GM10266 (cell line): ENCODE measurements around the gene AKT1.
"Not testable (repeated sequence)": the region's sequence is repeated elsewhere in the genome, so short reads cannot be mapped to it uniquely, and the experiment has no call there.

Source experiments
- DNase-seq: peaks from one replicate; pipeline ENCODE4 v3.0.0; 2012; ENCODE audit errors: extremely low spot score
- TF ChIP-seq, protein P1 (sequence below): IDR thresholded peaks from 2 replicates; pipeline ENCODE4 v1.5.1; 2012; ENCODE audit warnings: mild to moderate bottlenecking, low read depth; ENCODE audit not compliant: control insufficient read depth, insufficient read depth; ENCODE audit errors: missing control alignments

Gene AKT1

DNA sequence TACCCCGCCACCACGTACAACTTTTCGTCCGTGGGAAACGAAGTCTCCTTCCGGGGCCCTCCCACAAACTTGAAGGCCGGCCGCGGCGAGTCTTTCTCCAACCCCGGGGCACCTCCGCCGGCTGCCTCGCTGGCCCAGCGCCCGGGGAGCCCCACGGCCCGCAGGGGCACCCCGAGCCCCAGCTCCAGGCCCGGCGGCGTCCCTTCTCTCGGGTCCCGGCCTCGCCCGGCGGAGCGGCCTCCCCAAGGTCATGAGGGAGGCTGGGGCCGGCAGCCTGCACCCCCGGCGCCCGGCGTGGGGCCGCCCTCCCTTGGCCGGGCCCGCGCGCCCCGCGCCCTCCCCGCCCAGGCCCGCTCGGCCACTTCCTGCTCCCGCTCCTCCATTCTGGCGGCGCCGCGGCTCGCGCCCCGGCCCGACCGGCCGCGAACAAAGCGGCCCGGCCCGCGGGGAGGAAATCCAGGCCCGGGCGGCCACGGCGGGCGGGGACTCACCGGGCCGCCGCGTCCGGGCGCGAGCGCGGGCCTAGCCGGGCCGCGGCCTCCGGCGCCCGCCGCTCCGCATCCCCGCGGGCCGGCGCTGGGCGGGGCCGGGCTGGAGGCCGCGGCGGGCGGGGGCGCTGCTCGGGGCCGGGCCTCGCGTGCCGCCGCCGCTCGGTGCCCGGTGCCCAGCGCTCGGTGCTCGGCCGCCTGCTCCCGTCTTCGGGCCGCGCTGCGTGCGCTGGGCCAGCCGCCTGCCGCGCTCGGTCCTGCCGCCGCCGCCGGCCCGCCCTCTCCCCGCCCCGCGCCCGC lies at the start of gene AKT1:
TSS of gene AKT1 (minus strand) at position 756 of the 788 bp plus-strand sequence. CDS start 3,105 bp downstream, outside the sequence.
- peak; percentile 80 for DNase-seq
- TF ChIP-seq, protein P1, sequence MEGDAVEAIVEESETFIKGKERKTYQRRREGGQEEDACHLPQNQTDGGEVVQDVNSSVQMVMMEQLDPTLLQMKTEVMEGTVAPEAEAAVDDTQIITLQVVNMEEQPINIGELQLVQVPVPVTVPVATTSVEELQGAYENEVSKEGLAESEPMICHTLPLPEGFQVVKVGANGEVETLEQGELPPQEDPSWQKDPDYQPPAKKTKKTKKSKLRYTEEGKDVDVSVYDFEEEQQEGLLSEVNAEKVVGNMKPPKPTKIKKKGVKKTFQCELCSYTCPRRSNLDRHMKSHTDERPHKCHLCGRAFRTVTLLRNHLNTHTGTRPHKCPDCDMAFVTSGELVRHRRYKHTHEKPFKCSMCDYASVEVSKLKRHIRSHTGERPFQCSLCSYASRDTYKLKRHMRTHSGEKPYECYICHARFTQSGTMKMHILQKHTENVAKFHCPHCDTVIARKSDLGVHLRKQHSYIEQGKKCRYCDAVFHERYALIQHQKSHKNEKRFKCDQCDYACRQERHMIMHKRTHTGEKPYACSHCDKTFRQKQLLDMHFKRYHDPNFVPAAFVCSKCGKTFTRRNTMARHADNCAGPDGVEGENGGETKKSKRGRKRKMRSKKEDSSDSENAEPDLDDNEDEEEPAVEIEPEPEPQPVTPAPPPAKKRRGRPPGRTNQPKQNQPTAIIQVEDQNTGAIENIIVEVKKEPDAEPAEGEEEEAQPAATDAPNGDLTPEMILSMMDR, result no peak

DNA sequence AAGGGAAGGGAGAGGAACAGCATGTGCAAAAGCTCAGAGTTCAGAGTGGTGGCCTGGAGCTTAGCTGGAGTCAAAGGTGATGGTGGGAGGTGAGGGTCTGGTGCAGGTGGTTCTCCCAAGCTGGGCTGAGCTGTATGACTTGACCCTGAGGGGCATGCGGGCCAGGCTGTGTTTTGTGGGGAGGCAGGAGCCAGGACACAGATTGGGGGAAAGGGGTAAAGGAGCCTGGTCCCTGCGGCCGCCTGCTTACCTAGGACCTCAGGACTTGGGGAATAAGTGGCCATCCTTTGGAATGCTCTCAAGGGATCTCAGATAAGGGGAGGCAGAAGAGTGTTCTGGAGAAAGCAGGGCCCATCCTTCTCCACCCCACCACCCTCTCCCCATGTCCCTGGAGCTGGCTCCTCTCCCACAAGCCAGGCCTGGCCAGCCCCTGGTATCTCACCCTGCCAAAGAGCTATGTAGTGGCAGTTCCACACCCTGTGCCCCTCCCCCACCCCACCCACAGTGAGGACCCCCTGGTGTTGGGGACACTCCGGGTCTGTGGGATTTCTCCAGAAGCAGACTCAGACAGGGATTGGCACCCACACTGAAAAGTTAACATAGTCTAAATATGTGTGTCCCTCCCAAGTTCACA lies 49.6 kb upstream of the AKT1 start:
- TF ChIP-seq, protein P1, result no peak
- no peak for DNase-seq

DNA sequence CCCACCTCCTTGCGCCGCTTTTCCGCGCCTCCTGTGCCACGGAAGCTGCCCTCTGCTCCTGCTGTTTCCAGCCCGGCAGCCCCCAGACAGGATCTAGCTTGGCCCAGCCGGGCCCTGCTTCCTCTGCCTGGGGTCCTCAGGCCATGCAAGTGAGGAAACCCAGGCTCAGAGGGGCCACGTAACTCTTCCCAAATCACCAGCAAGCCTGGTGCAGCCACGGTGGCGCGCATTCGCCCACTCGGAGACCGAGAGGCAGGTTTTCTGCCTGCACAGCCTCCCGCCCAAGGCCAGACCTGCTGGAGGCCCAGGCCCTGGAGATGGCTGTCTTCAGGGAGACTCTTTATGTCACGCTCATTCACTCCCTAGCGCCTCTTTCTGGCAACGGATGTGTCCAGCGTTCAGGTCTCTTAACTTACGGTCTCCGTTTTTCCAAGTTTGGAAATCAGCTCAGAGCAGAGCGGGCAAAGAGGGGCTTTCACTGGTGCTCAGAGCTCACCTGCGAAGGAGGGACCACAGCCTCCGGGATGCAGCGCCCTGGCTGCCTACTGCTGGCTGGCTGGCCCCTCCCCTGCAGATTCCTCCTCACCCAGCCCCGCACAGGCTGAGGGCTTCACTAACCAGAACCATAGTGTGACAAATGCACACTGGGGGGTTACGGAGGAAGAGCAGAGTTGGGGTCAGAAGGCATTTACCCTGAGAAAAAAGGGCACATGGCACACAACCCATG lies 48.9 kb upstream of the AKT1 start:
- no peak for DNase-seq
- TF ChIP-seq, protein P1, result no peak

DNA sequence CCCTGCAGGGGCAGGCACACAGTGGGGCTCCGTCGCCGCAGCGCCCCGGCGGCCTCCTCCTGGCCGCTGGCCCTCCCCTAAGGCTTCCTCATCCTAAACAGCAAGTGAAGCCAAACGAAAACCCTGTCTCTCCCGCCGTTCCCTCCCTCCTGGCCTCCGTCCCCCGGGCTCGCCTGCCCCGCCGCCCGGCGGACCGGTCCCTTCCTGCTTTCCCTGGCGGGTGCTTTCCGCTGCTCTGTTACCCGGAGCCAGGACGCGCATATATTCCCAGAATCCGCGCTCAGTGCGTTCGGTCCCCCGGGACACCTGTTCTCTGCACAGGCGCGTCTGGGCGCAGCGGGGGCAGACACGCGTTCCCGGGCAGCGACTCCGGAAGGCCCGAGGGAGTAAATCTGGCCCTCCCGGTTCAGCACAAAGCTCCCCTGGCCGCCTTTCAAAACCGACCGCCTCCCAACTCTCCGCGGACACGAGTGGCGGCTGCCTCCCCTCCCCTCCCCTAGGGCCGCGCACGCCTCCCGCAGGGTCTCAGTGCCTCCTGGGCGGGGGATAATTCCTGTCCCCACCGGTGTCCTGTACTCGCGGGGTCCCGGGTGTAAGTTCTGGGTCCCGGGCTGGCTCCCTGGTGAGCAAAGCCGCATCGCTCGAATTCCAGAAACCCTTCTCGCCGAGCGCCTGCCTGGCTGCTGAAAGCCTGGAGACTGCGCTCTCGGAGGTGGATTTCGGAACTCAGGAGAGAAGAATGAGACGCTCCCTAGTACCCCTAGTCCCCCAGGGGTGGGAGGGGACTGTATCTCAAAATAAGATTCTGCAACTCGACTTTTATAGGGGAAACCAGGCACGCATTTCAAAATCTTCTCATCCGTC lies 48.1 kb upstream of the AKT1 start:
- TF ChIP-seq, protein P1, result no peak
- DNase-seq, result no peak

DNA sequence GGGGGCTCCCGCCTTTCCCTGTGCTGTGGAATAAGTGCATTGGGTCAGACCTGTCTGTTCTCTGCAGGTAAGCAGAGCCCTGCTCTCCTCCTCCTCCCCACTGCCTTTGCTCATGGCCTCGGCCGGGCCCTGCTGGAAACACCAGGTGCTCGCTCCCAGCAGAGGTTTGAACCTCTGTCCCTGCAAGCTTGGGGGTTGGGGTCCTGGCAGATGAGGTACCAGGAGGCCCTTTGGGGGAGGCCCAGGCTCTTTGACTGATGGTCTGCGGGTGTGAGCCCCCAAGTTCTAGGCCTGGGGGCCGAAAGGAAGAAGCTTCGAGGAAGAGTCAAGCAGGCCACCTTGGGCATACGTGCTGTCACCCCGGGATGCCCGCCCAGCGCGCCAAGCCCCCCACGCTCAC lies 47.5 kb upstream of the AKT1 start:
- TF ChIP-seq, protein P1, result no peak
- DNase-seq, result no peak

DNA sequence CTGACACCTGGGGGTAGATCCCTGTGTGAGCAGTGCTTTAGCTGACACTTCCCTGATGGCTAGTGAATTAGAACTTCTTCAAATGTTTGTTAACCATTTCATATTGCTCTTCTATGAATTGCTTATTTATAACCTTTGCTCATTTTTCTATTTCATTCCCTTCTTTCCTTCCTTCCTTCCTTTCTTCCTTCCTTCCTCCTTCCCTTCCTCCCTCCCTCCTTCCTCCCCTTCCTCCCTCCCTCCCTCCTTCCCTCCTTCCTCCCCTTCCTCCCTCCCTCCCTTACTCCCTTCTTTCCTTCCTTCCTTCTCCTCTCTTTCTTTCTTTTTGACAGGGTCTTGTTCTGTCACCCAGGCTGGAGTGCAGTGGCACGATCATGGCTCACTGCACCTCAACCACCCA lies 46.2 kb upstream of the AKT1 start:
- DNase-seq, result no peak
- TF ChIP-seq, protein P1, result no peak

DNA sequence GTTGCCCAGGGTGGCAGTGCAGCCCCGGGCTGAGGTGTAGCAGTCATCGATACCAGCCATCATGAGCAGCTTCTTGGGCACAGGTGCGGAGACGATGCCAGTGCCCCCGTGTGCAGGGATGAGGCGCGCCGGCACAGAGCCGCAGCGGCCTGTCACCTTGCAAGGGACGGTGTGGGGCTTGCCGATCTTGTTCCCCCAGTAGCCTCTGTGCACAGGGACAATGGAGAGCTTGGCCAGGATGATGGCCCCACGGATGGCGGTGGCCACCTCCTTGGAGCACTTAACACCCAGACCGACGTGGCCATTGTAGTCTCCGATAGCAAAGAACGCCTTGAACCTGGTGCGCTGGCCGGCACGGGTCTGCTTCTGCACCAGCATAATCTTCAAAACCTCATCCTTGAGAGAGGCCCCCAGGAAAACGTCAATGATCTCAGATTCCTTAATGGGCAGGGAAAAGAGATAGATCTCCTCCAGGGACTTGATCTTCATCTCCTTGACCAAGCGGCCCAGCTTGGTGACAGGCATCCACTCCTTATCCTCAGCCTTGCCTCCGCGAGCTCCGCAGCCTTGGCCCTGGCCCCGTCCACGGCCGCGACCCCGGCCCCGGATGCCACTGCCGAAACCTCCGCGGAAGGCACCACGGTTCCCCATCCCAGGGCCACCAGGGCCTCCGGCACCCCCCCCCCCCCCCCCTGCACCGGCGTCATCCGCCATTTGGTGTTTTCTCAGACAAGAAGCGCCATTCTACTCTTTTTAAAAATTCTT lies 40.8 kb upstream of the AKT1 start:
- not testable (repeated sequence) for DNase-seq
